ENCODE results near the gene ACBD4.

The ACBD4 gene

GRCh38 chr17:45155483-45155882 lies 20.0 kb downstream of the ACBD4 start:
- DNase-seq (ENCODE audit: low read depth): no peak

- DNase-seq (ENCODE audit: low read depth): no peak
Measured at GRCh38 chr17:45156242-45156641, 20.8 kb downstream of the ACBD4 start.

- DNase-seq (ENCODE audit: low read depth): peak; percentile 76
Measured at GRCh38 chr17:45160447-45161287, 25.2 kb downstream of the ACBD4 start.

GRCh38 chr17:45161288-45162024 lies 26.0 kb downstream of the ACBD4 start, which contains the start of gene HEXIM2:
Gene HEXIM2 (plus strand): TSS chr17:45161875. CDS start chr17:45162794, 919 bp downstream.
- DNase-seq (ENCODE audit: low read depth): peak; percentile 99

GRCh38 chr17:45162025-45162687 lies 26.7 kb downstream of the ACBD4 start:
- DNase-seq (ENCODE audit: low read depth): no peak

GRCh38 chr17:45164734-45165269 lies 29.3 kb downstream of the ACBD4 start:
- DNase-seq (ENCODE audit: low read depth): no peak

- no peak for DNase-seq (ENCODE audit: low read depth)
Measured at GRCh38 chr17:45168991-45169752, 33.7 kb downstream of the ACBD4 start.

- DNase-seq (ENCODE audit: low read depth): no peak
Measured at GRCh38 chr17:45170280-45170930, 34.9 kb downstream of the ACBD4 start.

- no peak for DNase-seq (ENCODE audit: low read depth)
Measured at GRCh38 chr17:45170931-45171337, 35.4 kb downstream of the ACBD4 start.

GRCh38 chr17:45171338-45172231 lies 36.1 kb downstream of the ACBD4 start:
- DNase-seq (ENCODE audit: low read depth): no peak

- no peak for DNase-seq (ENCODE audit: low read depth)
Measured at GRCh38 chr17:45172232-45172540, 36.7 kb downstream of the ACBD4 start.

- DNase-seq (ENCODE audit: low read depth): no peak
Measured at GRCh38 chr17:45172541-45173286, 37.2 kb downstream of the ACBD4 start.

- DNase-seq (ENCODE audit: low read depth): no peak
Measured at GRCh38 chr17:45175759-45176115, 40.2 kb downstream of the ACBD4 start.

GRCh38 chr17:45177563-45177962 lies 42.1 kb downstream of the ACBD4 start:
- DNase-seq (ENCODE audit: low read depth): no peak

GRCh38 chr17:45184144-45184543 lies 48.7 kb downstream of the ACBD4 start:
- DNase-seq (ENCODE audit: low read depth): no peak

GRCh38 chr17:45186801-45187354 lies 51.4 kb downstream of the ACBD4 start:
- no peak for DNase-seq (ENCODE audit: low read depth)

- DNase-seq (ENCODE audit: low read depth): no peak
Measured at GRCh38 chr17:45189009-45189408, 53.5 kb downstream of the ACBD4 start.

- DNase-seq (ENCODE audit: low read depth): no peak
Measured at GRCh38 chr17:45190503-45191255, 55.2 kb downstream of the ACBD4 start.

Measured in CMK (cell line).